Ascending aorta (tissue), 2 donors: ENCODE data around the gene TMTC2. TPM values are rescaled to one million over a fixed set of nuclear protein-coding genes. Genes with fewer than 3 reads are reported as not detected.

Source experiments
- DNase-seq, 2 donors: peaks; one replicate each; pipeline ENCODE4 v3.0.0-alpha.2; 2019; ENCODE audit warnings: low spot score in 2 of 2
- H3K27ac ChIP-seq, 2 donors: fragments of 200-600 bp; sonication (generic); one replicate each; pipeline ENCODE4 v1.5.1; 2016 to 2017; ENCODE audit warnings: mild to moderate bottlenecking in 1 of 2
- H3K27me3 ChIP-seq: fragments of 200-600 bp; sonication (generic); one replicate; pipeline ENCODE4 v1.5.1; 2017
- H3K36me3 ChIP-seq, 2 donors: fragments of 200-600 bp; sonication (generic); one replicate each; pipeline ENCODE4 v1.5.1; 2016
- H3K4me1 ChIP-seq, 2 donors: fragments of 200-600 bp; sonication (generic); one replicate each; pipeline ENCODE4 v1.5.1; 2016 to 2017; ENCODE audit warnings: mild to moderate bottlenecking in 1 of 2
- H3K4me3 ChIP-seq, 2 donors: fragments of 200-600 bp; sonication (generic); one replicate each; pipeline ENCODE4 v1.5.1; 2016 to 2017; ENCODE audit warnings: mild to moderate bottlenecking in 1 of 2
- H3K9me3 ChIP-seq, 2 donors: fragments of 200-600 bp; sonication (generic); one replicate each; pipeline ENCODE4 v1.5.1; 2016
- intact Hi-C: fragments of 100-400 bp; cut with DNase I; formaldehyde crosslinking; loops from one replicate; pipeline ENCODE4 v1.15.1; 2023
- total RNA-seq: library from RNA; depleted of rRNA; stranded (reverse); fragments of >200 nt; gene quantifications from one replicate; pipeline ENCODE4 v1.1.0, GENCODE V29; 2016
- TF ChIP-seq, protein P1 (sequence below), 3 experiments: fragments of 200-600 bp in 2 of 3; fragments of 450-650 bp in 1 of 3; sonication (generic) in 2 of 3; IDR thresholded peaks; one replicate each; pipeline ENCODE4 v1.5.1; 2016 to 2019; ENCODE audit warnings: antibody characterized with exemption in 3 of 3, mild to moderate bottlenecking in 1 of 3, moderate library complexity in 1 of 3

Gene TMTC2
- total RNA-seq, 1 donor from 2014 or later, result 6.8 TPM

GRCh38 chr12:83093426-83093825 is 406.7 kb downstream of the TMTC2 start:
- Histone ChIP-seq H3K4me1 (no peaks in the 10 kb centered on the region), H3K9me3 (no peaks in the 10 kb centered on the region), H3K27me3 (no peaks in the 10 kb centered on the region), H3K4me3 (no peak overlapping the region), H3K36me3 (no peaks in the 10 kb centered on the region), H3K27ac (no peak overlapping the region)
- DNase-seq, result no peak
- TF ChIP-seq, protein P1, sequence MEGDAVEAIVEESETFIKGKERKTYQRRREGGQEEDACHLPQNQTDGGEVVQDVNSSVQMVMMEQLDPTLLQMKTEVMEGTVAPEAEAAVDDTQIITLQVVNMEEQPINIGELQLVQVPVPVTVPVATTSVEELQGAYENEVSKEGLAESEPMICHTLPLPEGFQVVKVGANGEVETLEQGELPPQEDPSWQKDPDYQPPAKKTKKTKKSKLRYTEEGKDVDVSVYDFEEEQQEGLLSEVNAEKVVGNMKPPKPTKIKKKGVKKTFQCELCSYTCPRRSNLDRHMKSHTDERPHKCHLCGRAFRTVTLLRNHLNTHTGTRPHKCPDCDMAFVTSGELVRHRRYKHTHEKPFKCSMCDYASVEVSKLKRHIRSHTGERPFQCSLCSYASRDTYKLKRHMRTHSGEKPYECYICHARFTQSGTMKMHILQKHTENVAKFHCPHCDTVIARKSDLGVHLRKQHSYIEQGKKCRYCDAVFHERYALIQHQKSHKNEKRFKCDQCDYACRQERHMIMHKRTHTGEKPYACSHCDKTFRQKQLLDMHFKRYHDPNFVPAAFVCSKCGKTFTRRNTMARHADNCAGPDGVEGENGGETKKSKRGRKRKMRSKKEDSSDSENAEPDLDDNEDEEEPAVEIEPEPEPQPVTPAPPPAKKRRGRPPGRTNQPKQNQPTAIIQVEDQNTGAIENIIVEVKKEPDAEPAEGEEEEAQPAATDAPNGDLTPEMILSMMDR (IDR thresholded peaks at IDR 0.05), result no peak
- intact Hi-C loops, result no loop called here

DNA sequence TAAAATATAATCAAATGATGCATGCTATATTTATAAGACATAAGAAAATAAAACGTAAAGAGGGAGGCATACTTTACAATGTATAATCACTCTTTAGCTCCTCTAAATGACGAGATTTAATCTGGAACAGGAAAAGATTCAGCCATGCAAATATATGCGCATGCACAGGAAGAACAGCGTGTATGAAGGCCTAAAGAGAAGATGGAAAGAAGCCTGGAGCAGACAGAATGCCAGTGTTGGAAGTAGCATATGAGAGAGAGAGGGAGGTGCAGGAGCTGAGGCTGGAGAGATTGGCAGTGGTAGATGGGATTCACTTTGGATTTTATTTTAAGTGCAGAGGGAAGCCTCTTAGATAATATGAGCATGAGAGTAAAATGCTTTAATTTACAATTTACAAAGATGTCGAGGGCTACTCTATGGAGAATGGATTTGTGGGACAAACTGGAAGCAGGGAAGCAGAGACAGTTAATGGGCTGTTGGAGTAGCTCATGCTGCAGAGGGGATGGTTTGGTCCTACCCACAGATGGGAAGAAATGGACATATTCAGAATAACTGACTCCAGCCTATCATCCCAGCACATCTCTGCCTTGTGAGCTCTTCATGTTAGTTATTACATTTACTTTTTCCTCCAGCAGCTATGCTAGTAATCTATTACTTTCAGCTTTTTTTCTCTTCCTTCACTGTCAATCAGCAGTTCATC is 411.1 kb downstream of the TMTC2 start:
- no peaks in the 10 kb centered on the region for H3K36me3 ChIP-seq
- TF ChIP-seq, protein P1 (IDR thresholded peaks at IDR 0.05), result no peak
- H3K4me3 ChIP-seq, result no peak overlapping the region
- H3K9me3 ChIP-seq, result no peaks in the 10 kb centered on the region
- no peaks in the 10 kb centered on the region for H3K27me3 ChIP-seq
- H3K27ac ChIP-seq, result no peak overlapping the region
- intact Hi-C loops, result no loop called here
- no peak for DNase-seq
- no peaks in the 10 kb centered on the region for H3K4me1 ChIP-seq

GRCh38 chr12:83099436-83099835 is 412.7 kb downstream of the TMTC2 start:
- DNase-seq, result no peak
- Histone ChIP-seq H3K4me1 (no peaks in the 10 kb centered on the region), H3K9me3 (no peaks in the 10 kb centered on the region), H3K4me3 (no peak overlapping the region), H3K36me3 (no peaks in the 10 kb centered on the region), H3K27ac (no peak overlapping the region), H3K27me3 (no peaks in the 10 kb centered on the region)
- TF ChIP-seq, protein P1 (IDR thresholded peaks at IDR 0.05), result no peak
- intact Hi-C loops, result no loop called here

DNA sequence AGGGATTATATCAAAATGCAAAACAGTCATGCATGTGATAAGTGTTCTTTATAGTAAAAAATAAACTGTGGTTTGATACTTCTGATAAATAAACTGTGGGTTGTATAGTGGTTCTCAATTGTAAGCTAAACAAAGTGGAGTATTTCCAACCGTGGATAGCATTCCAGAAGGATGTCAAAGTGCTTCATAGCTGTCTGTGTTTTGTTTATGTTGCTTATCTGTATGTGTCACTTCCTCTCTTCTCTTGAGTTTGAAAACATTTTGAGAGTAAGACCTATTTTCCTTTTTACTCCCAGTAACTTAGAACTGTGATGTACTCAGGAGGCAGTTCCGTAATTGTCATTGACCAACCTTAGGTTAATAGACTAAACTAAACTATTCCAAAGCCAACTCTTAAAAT is 415.8 kb downstream of the TMTC2 start:
- Histone ChIP-seq H3K9me3 (no peaks in the 10 kb centered on the region), H3K4me3 (no peak overlapping the region), H3K36me3 (no peaks in the 10 kb centered on the region), H3K27ac (no peak overlapping the region), H3K4me1 (no peaks in the 10 kb centered on the region), H3K27me3 (no peaks in the 10 kb centered on the region)
- no peak for DNase-seq
- intact Hi-C loops, result no loop called here
- TF ChIP-seq, protein P1 (IDR thresholded peaks at IDR 0.05), result no peak

- no peaks in the 10 kb centered on the region for H3K36me3 ChIP-seq
- H3K9me3 ChIP-seq, result no peaks in the 10 kb centered on the region
- intact Hi-C loops, result no loop called here
- H3K27ac ChIP-seq, result no peak overlapping the region
- H3K4me3 ChIP-seq, result no peak overlapping the region
- TF ChIP-seq, protein P1 (IDR thresholded peaks at IDR 0.05), result no peak
- no peaks in the 10 kb centered on the region for H3K4me1 ChIP-seq
- H3K27me3 ChIP-seq, result no peaks in the 10 kb centered on the region
- no peak for DNase-seq
Measured at GRCh38 chr12:83106873-83107272, 420.2 kb downstream of the TMTC2 start.

- Histone ChIP-seq H3K27me3 (no peaks in the 10 kb centered on the region), H3K9me3 (no peaks in the 10 kb centered on the region), H3K4me3 (no peak overlapping the region), H3K4me1 (no peaks in the 10 kb centered on the region), H3K36me3 (no peaks in the 10 kb centered on the region), H3K27ac (no peak overlapping the region)
- TF ChIP-seq, protein P1 (IDR thresholded peaks at IDR 0.05), result no peak
- no peak for DNase-seq
- intact Hi-C loops, result no loop called here
Measured at GRCh38 chr12:83110424-83110823, 423.7 kb downstream of the TMTC2 start.
